A673 (cell line): Measurements from ENCODE around the gene EFNA5.

Experiments
- EZH2 ChIP-seq: fragments of 200-600 bp; sonication (generic); IDR thresholded peaks from 2 replicates; pipeline ENCODE4 v1.6.1; 2017; ENCODE audit warnings: borderline replicate concordance, low read depth, mild to moderate bottlenecking, mixed read lengths, antibody characterized with exemption, low read length; ENCODE audit not compliant: poor library complexity, severe bottlenecking
- TF ChIP-seq, protein P1 (sequence below): fragments of 300-800, 200-600 bp; sonication (generic); conservative IDR thresholded peaks from 2 replicates; pipeline ENCODE4 v1.5.1; 2017; ENCODE audit warnings: low read depth, mild to moderate bottlenecking, antibody characterized with exemption, low read length, moderate library complexity, mixed read lengths

DNA sequence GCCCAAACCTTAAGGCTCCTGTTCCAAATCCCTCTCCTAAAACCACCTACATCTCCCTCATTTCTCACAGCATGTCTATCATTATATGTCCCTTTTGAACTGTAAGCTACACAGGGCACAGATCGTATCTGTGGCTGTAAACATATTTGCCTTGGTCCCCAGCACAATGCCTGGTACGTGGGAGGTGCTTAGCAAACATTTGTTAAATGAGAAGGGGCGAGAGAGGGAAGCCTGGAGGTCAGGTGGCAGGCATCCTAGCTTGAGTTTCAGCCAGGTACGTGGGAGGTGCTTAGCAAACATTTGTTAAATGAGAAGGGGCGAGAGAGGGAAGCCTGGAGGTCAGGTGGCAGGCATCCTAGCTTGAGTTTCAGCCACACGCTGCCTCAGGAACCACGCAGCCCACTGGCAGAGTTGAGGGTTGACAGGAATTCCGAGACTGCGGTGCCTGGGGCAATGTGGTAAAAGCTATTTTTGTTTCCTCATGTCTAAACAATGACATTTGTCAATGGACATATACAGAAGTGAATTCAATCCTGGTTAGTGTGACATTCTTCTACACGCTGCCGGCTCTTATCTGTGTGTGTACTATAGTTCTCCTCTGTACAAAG, 113.6 kb downstream of the EFNA5 start:
- no peak for TF ChIP-seq EZH2
- TF ChIP-seq, protein P1, sequence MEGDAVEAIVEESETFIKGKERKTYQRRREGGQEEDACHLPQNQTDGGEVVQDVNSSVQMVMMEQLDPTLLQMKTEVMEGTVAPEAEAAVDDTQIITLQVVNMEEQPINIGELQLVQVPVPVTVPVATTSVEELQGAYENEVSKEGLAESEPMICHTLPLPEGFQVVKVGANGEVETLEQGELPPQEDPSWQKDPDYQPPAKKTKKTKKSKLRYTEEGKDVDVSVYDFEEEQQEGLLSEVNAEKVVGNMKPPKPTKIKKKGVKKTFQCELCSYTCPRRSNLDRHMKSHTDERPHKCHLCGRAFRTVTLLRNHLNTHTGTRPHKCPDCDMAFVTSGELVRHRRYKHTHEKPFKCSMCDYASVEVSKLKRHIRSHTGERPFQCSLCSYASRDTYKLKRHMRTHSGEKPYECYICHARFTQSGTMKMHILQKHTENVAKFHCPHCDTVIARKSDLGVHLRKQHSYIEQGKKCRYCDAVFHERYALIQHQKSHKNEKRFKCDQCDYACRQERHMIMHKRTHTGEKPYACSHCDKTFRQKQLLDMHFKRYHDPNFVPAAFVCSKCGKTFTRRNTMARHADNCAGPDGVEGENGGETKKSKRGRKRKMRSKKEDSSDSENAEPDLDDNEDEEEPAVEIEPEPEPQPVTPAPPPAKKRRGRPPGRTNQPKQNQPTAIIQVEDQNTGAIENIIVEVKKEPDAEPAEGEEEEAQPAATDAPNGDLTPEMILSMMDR, result no peak
